Vagina (tissue), 2 donors: ENCODE data around the gene BCL2L13.

Experiments used
- CTCF ChIP-seq, 3 experiments: fragments of 450-650 bp in 2 of 3; fragments of 200-600 bp in 1 of 3; sonication (generic) in 1 of 3; IDR thresholded peaks; one replicate each; pipeline ENCODE4 v1.5.1; 2017 to 2019; ENCODE audit warnings: antibody characterized with exemption in 3 of 3, mild to moderate bottlenecking in 2 of 3, moderate library complexity in 2 of 3
- POLR2AphosphoS5 ChIP-seq, 2 donors: sonication (generic); formaldehyde crosslinking; IDR thresholded peaks; one replicate each; pipeline ENCODE4 v1.9.0; 2017; ENCODE audit warnings: antibody characterized with exemption in 2 of 2, mild to moderate bottlenecking in 2 of 2, low read depth in 1 of 2; ENCODE audit not compliant: insufficient read depth in 1 of 2

DNA sequence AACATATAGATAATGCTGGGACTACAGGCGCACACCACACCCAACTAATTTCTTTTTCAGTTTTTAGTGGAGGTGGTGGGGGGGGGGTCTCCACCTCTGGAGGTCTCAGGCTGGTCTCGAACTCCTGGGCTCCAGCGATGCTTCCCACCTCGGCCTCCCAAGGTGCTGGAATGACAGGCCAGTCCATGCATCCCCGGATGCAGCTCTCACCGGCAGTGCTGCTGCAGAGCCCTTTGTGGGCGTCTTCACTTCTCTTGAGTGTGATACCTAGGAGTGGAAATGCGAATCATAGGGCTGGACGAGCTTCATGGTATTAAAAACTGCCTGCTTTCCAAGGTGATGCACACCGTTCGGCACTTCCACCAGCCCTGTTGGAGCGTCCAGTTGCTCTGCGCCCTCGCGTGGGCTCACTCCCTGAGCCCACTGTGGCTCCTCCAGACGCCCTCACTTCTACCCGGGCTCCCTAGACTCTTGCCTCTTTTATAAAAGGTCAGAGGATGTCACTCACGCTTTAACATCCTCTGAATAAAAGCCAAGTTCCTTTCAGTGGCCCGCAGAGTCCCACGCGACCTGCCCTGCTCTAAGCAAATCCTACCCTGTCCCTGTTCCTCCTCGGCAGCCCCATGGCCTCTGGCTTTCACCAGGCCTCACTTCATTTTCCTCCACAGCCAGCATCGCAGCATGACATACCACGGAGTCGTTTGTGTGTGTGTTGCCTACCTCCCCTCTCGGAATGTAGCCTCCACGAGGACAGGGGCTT lies 136.5 kb downstream of the BCL2L13 start:
- TF ChIP-seq CTCF (IDR thresholded peaks at IDR 0.05) = no peak
- no peak for TF ChIP-seq POLR2AphosphoS5 (IDR thresholded peaks at IDR 0.05; ENCODE audit: insufficient read depth in 1 of 2, low read depth in 1 of 2)
